ENCODE results near the gene ANAPC16. TPM values are rescaled to one million over a fixed set of nuclear protein-coding genes. Genes with fewer than 3 reads are reported as not detected.
"Not testable (repeated sequence)": the region's sequence is repeated elsewhere in the genome, so short reads cannot be mapped to it uniquely, and the experiment has no call there.

ANAPC16 gene
- total RNA-seq: 66.8 TPM

DNA sequence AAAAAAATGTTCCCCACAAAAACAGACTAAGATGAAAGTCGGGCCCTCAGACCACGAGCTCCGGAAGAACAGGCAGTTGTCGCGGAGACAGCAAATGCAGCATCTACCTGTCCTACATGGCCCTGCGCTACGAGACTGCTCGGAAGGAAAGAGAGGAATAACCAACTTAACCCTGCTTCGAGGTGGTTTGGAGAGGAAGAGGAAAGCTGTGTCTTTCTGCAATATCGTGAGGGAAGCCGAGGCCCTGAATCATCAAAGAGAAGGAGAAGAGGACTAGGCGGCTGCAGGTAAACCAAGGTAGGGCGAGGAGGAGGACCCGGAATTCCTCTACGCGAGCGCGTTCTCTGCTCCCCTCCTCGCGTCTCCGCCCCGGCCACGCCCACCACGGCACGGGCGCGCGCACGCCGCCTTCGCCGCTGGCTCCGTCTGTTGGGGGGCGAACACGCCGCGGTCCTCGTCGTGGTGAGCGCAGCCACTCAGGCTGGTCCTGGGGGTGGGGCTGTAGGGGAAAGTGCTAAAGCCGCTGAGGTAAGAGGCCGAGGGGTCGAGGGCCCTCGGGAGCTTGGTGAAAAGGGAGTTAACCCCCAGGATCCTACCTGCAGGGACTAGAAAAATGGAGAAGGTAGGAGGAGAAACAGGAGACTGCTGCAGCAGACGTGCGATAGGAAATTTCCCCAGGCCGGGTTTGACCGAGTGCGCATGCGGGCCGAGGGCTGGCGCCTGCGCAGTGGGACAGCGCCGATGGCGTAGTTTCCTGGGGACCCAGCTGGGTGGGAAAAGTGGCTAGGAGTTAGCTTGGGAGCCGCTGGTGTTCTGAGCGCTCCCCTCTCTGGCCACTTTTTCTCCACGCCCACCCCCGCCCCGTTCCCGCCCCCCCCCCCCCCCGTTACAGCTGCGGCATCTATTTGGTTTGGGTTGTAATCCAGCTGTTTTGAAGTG is at the start of gene ANAPC16, which contains the start of gene ASCC1:
Gene ANAPC16 (plus strand): TSS at position 402 of the 939 bp plus-strand sequence. CDS start 7,903 bp downstream, outside the sequence.
Gene ASCC1 (minus strand): TSS at position 666 of the 939 bp plus-strand sequence. CDS start 2,978 bp downstream, outside the sequence.
- ATAC-seq (peak; percentile 92), DNase-seq (ENCODE audit: low spot score) (peak; percentile 95)

DNA sequence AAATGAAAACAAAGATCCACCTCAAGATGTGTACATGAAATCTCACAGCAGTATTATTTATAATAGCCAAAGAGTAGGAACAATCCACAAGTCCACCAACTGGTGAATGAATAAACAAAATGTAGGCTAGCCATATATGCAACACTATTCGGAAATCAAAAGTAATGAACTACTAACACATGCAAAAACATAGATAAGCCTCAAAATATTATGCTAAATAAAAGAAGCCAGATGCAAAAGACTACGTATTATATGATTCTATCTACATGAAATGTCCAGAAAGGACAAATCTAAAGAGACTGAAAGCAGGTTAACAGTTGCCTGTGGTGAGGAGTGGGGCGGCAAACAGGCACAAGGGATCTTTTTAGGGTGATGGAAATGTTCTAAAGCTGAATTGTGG is 48.7 kb upstream of the ANAPC16 start:
- no peak for ATAC-seq

DNA sequence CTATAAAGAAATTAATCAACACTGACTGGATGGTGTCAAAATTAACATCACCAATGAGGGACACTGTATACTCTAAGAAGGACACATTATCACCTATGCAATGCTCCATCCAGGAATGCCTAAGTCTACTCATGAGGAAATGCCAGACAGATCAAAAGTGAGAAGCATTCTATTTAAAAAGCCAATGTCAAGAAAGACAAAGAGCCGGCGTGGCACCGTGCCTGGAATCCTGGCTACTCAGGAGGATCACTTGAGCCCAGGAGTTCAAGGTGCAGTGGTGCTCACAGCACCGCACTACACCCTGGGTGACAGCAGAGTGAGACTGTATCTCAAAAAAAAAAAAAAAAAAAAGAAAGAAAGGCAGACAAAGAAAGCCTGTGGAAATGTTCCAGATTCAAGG is 45.5 kb upstream of the ANAPC16 start:
- ATAC-seq: peak; percentile 55
- DNase-seq (ENCODE audit: low spot score): no peak

More for the DNA sequence above, 48.7 kb upstream of the ANAPC16 start:
- DNase-seq (ENCODE audit: low spot score): no peak

DNA sequence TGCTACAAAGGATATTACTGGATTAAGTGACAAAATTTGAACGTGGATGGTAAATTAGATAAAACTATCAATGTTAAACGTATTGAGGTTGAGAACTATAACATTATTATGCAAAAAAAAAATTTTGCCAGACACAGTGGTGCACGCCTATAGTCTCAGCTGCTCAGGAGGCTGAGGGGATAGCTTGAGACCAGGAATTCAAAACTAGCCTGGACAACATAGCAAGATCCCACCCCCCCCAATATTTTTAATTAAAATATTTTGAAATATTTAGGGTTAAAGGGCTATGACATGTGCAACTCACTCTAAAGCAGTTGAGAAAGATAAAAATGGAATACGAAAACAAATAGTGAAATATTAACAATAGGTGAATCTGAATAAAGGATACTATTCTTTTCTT is 45.1 kb upstream of the ANAPC16 start:
- ATAC-seq (no peak), DNase-seq (ENCODE audit: low spot score) (no peak)

DNA sequence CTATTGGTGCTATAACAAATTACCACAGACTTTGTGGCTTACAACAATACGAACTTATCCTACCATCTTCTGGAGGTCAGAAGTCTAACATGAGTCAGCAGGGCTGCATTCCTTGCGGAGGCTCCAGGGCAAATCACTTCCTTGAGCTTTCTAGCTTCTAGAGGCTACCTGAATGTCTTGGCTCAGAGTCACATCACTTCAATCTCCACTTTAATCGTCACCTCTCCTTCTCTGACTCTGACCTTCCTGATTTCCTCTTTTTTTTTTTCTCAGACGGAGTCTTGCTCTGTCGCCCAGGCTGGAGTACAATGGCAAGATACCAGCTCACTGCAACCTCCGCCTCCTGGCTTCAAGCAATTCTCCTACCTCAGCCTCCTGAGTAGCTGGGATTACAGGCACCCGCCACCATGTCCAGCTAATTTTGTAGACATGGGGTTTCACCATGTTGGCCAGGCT is 44.6 kb upstream of the ANAPC16 start:
- ATAC-seq (peak; percentile 52), DNase-seq (ENCODE audit: low spot score) (no peak)

DNA sequence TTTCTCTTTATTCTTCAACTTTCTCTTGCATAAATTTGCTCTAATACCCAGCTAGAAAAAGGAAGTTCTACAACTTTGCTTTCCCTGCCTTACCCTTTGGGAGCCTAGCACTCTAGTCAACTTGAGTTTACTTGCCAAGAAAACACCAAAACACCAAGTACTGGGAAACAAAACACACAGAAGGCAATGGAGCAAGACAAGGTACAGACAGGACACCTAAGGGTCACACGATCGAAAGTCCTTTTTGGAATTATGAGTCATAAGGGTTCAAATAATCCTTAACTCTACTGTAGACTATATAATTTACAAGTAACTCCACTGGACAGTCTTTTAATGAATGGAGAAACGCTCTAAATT is 42.6 kb upstream of the ANAPC16 start:
- peak; percentile 22 for ATAC-seq
- no peak for DNase-seq (ENCODE audit: low spot score)

DNA sequence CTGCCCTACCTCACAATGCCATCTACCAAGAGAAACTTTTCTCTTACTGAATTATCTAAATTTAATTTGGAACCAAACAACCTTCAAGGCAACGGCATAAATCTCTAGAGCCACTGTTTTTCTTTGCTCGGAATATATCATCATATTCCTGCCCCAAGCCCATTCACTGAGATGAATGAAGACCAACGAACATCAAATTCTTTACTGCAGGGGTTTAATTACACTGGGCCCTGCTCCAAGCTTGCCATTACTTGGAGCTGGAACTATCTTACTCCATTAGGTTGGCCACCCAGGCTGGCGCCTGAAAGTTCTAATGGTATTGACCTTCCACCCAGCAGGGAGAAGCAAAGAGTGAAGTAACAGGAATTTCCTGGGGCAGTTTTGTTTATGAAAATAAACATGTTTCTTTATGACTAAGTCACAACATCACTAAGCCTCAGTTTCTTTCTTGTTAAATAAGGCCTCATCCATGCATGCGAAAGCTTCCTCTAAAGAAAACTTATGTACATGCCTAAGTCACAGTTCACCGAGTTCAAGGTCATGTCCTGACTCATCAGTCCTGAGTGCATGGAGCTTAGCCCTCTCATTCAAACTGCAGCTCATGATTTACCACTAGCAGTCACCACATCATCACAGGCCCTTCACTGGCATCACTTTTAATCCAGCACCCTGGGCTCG is 42.1 kb upstream of the ANAPC16 start:
- ATAC-seq: no peak
- DNase-seq (ENCODE audit: low spot score): no peak

DNA sequence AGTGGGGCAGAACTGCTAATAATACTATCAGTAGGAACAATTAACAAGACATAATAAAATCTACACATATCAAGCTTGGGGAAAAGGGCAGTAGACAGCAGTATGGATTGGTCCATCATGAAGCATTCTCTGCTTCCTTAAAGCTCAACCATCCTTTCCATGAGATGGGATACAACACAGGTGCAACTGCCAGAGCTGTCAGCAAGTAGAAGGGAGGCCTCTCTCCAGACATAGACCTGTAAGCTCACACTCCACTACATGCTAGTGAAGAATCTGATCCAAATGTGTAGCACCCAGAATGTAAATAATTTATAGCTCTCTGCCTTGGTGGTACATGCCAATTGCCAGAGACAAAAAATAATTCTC is 41.5 kb upstream of the ANAPC16 start:
- ATAC-seq (no peak), DNase-seq (ENCODE audit: low spot score) (no peak)

DNA sequence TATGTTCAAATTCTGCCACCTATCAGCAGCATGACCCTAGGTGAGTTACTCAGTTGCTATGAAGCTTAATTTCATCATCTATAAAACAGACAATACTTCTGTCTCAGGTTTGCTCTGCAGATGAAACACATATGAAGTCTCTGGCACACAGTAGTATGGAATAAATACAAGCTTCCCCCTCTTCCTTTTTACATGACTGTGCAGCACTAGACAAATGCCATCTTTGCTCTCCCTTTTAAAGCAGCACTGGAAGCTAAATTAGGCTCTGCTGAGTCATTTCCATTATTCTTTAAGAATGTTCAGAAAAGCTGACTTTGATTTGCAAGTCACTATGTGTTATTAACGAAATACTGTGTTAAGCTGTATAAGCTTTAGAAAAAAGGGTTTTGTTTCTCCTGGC is 40.7 kb upstream of the ANAPC16 start:
- DNase-seq (ENCODE audit: low spot score) (no peak), ATAC-seq (no peak)

DNA sequence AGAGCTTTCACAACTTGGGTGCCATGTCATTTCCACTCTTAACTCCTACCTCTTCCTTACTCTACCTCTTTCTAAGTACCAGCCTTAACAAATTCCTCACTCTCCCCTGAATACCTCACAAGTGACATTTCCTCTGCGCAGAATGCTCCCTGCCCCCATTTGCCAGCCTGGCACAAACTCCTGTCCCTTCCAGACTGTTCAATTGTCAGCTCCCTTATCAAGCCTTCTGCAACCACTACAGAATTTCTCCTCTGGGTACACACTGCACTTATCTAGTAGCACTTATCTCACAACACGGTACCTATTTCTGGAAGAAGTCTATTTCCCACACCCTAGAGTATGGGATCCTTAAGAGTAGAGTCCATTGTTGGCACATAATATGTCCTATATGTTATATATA is 39.1 kb upstream of the ANAPC16 start:
- no peak for DNase-seq (ENCODE audit: low spot score)
- no peak for ATAC-seq

DNA sequence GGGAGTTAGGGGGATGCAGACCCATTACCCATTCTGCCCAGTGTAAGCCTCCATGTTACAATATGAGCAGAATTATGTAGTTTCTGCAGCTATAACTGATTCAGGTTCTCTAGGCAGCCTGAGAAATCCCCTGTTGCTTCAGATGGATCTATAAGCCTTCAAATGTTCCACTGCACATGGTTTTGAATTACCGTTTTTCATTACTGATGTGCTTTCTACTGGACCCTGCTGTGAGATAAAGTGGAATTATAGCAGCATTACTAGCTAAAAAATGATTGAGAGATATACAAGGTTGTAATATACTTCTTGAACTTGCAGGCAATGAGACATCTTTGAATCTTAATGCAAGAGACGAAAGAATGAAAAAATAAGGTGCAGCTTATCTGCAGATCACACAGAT is 38.4 kb upstream of the ANAPC16 start:
- DNase-seq (ENCODE audit: low spot score): no peak
- no peak for ATAC-seq

DNA sequence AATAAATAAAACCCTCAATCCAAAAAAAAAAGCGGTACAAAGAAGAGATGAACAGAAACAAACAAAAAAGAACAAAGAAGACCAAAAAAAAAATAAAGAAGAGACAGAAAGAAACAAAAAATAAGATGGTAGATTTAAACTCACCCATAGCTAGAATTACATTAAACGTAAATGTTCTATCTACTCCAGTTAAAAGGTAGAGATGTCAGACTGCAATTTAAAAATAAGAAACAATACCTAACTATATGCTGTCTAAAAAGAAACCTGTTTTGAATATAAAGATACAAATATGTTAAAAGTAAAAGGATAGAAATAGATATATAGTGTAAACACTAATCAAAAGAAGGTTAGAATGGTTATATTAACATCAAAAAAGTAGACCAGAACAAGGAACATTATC is 31.7 kb upstream of the ANAPC16 start:
- no peak for ATAC-seq
- no peak for DNase-seq (ENCODE audit: low spot score)

DNA sequence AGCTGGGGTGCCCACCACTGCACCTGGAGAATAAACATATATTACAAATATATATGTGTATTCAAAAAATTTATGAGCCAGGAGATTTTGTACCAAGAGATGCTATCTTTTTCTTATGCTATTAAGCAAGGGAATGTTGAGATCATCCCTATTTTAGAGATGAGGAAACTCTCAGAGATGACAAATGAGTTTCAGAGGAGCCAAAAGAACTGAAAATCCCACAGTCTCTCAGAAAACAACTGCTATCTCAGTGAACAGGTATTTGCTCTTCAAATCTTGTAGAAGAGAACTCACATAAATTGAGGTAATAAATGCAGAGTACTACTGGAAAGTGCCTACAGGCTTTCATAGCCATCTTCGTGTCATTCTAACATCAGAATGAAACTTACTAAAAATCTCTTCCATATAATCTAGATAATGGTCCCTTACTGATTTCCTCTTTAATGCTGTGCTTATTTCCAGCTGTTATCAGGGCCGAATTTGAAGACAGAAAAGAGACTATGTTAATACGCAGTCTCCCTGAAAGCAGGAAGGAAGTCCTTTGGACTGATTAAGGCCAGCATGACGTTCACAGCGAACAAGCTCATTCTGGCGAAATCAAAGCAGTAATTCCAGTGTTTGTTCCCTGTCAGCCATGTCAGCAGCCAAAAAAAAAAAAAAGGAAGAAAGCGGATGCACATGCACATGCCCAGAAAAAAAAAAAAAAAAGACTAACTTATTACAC is 29.4 kb upstream of the ANAPC16 start:
- no peak for DNase-seq (ENCODE audit: low spot score)

DNA sequence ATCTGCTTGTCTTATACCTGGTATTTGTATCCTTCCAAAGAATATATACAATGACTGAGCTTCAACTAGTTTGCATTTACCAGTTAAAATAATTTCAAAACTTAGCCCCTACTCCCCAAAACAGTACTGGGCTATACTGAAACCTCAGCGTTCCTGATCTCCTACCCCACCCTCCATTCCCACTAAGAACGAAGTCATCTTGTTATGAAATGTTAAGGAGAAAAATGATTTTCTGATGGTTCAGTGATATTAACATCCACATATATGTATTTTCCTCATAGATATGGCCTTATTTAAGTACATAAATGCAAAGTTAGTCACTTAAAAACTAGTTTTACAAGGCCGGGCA is 28.9 kb upstream of the ANAPC16 start:
- ATAC-seq: no peak
- no peak for DNase-seq (ENCODE audit: low spot score)

More for the DNA sequence above, 29.4 kb upstream of the ANAPC16 start:
- peak; percentile 71 for ATAC-seq

DNA sequence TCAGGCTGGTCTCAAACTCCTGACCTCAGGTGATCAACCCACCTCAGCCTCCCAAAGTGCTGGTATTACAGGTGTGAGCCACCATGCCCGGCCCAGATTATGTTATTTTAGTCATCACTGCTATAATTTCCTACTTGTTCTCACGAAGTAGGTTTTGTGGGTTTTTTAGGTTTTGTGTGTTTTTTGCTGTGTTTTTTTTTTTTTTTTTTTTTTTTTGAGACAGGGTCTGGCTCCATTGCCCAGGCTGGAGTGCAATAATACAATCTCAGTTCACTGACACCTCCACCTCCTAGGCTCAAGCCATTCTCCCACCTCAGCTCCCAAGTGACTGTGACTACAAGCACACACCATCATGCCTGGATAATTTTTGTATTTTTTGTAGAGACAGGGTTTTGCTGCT is 20.9 kb upstream of the ANAPC16 start:
- DNase-seq (ENCODE audit: low spot score) (no peak), ATAC-seq (no peak)

DNA sequence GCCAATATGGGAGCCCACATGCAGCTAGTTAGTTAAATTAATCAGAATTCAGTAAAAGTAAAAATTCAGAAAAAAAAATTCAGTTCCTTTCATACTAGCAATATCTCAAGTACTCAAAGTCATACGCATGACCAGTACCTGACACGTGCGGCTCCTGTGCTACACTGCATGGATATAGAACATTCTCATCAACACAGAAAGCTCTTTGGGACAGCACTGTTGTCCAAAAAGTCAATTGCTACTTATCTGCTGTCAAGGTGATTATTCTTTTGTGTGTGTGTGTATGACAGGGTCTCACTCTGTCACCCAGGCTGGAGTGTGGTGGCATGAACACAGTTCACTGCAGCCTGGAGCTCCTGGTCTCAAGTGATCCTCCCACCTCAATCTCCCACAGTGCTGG is 14.9 kb upstream of the ANAPC16 start:
- ATAC-seq (no peak), DNase-seq (ENCODE audit: low spot score) (no peak)

DNA sequence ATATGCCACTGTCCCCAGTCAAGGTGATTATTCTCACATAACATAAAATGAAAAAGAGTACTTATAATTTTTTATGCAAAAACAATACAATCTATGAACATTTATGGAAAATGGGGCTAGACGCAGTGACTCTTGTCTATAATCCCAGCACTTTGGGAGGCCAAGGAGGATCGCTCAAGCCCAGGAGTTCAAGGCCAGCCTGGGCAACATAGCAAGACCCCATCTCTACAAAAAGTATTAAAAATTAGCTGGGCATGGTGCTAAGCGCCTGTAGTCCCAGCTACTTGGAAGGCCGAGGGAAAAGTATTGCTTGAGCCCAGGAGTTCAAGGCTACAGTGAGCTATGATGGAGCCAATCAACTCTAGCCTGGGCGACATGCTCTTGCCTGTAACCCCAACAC is 14.5 kb upstream of the ANAPC16 start:
- no peak for DNase-seq (ENCODE audit: low spot score)

DNA sequence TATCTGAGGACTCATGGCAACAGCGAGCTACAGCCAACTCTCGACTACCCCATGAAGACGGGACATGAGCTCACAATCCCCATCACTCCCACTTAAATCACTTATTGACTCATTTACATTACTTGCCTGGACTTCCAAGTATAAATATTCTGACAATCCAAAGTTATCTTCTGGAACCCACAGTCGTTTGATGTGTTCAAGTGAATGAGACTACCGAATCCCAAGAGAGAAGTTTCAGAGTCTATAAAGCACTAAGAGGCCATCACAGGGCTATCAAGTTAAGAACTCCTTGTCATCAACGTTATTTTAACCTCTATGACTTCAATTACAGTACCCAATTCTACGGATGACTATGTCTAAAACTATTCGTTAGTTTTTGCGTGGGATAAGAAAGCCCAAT is 11.5 kb upstream of the ANAPC16 start:
- ATAC-seq (no peak), DNase-seq (ENCODE audit: low spot score) (no peak)

More for the DNA sequence above, 14.5 kb upstream of the ANAPC16 start:
- ATAC-seq: no peak

DNA sequence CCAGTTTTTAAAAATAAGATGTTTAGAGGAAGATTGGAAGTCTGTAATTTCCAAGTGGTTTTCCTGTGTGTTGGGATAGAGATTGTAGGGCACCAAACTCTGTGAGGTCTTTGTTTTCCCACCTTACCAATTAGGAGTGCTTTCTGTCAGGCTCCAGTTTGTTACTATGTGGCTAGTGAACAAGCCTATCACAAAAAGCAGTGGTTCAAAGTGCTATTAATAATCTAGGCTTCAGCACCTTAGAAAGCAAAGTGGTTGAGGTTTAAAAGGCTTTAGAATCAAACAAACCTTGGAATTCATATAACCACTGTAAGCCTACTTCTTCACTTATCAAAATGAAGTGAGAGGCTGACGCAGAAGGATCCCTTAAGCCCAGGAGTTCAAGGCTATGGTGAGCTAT is 11.1 kb upstream of the ANAPC16 start:
- no peak for ATAC-seq
- no peak for DNase-seq (ENCODE audit: low spot score)

DNA sequence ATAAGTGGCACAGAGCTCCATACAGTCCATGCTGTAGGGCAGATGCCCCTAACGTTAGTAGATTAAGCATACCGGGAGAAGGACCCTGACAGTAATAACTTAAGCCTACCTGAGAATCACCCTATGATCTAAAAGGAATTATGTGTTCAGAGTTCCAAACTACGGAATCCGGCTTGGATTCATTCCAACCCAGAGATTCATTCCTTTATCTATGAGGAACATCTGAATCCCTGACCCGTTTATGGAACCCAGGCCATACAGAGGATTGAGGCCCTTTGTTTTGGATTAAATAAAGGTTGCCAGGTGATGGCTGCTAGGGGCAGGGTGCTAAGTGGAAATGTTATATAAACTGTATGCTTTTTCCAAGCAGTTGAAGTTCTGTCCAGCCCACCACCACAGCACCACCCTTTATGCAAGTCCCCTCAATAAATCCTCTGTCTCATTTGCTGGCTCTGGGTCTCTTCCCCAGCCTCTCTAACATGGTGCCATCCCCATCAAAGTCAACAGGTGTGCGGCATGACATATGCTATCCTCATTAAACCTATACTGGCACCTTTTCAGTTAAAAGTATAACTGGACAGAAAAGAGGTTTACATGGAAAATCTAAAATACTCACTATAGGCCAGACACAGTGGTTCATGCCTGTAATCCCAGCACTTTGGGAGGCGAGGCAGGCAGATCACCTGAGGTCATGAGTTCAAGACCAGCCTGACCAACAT is 9.1 kb upstream of the ANAPC16 start:
- ATAC-seq: no peak
- no peak for DNase-seq (ENCODE audit: low spot score)

DNA sequence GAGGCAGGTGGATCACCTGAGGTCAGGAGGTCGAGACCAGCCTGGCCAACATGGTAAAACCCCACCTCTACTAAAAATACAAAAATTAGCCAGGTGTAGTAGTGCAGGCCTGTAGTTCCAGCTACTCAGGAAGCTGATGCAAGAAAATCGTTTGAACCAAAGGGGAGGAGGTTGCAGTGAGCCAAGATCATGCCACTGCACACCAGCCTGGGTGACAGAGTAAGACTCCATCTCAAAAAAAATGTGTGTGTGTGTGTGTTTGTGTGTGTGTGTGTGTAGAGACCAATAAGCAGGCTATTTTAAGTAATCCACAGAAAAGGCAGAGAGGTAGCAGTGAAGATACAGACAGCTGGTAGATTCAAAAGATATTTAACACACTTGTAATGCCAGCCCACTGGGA is 7.3 kb upstream of the ANAPC16 start:
- not testable (repeated sequence) for DNase-seq (ENCODE audit: low spot score); ATAC-seq
